Ishikawa (cell line): ENCODE data around the gene DSP.

ENCODE experiments used
- CEBPB ChIP-seq: IDR thresholded peaks from 2 replicates; pipeline ENCODE4 v1.6.1; 2012
- TAF1 ChIP-seq: IDR thresholded peaks from 2 replicates; pipeline ENCODE4 v1.6.1; 2012; ENCODE audit warnings: low read depth, mild to moderate bottlenecking
- TCF12 ChIP-seq: IDR thresholded peaks from 2 replicates; pipeline ENCODE4 v1.6.1; 2012; ENCODE audit warnings: low read depth
- USF1 ChIP-seq: IDR thresholded peaks from 2 replicates; pipeline ENCODE4 v1.6.1; 2012
- TF ChIP-seq, protein P1 (sequence below): IDR thresholded peaks from 2 replicates; pipeline ENCODE4 v1.6.1; 2012; ENCODE audit warnings: low read depth, mild to moderate bottlenecking

DNA sequence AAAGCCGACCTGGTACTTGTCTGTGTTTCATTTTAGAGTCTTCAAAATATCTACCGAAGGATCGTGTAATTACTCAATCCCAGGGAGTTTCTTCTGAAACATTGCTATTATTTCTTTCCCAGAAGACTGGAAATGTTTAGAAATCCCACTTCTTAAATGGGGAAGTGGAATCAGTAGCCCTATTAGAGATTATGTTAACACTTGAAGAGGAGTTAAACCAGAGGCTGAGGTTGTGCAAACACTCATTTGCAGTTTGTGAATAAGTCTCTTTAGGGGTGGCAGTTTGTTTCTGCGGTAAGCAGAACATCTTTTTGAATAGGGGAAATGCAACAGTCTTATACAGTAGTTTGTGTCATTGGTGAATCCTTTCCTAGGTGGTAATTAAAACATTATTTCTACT lies 21.3 kb downstream of the DSP start:
- TF ChIP-seq TAF1 (no peak), CEBPB (no peak), TCF12 (no peak), USF1 (no peak)
- TF ChIP-seq, protein P1, sequence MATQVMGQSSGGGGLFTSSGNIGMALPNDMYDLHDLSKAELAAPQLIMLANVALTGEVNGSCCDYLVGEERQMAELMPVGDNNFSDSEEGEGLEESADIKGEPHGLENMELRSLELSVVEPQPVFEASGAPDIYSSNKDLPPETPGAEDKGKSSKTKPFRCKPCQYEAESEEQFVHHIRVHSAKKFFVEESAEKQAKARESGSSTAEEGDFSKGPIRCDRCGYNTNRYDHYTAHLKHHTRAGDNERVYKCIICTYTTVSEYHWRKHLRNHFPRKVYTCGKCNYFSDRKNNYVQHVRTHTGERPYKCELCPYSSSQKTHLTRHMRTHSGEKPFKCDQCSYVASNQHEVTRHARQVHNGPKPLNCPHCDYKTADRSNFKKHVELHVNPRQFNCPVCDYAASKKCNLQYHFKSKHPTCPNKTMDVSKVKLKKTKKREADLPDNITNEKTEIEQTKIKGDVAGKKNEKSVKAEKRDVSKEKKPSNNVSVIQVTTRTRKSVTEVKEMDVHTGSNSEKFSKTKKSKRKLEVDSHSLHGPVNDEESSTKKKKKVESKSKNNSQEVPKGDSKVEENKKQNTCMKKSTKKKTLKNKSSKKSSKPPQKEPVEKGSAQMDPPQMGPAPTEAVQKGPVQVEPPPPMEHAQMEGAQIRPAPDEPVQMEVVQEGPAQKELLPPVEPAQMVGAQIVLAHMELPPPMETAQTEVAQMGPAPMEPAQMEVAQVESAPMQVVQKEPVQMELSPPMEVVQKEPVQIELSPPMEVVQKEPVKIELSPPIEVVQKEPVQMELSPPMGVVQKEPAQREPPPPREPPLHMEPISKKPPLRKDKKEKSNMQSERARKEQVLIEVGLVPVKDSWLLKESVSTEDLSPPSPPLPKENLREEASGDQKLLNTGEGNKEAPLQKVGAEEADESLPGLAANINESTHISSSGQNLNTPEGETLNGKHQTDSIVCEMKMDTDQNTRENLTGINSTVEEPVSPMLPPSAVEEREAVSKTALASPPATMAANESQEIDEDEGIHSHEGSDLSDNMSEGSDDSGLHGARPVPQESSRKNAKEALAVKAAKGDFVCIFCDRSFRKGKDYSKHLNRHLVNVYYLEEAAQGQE = no peak
